Smooth muscle cell (in vitro differentiated cells): Measurements from ENCODE around the gene TRPM7. TPM values are rescaled to one million over a fixed set of nuclear protein-coding genes. Genes with fewer than 3 reads are reported as not detected.

Experiments
- DNase-seq: peaks from one replicate; lab custom pipeline; 2025; ENCODE audit not compliant: unreplicated experiment; lab: John Stamatoyannopoulos, UW
- H2AFZ ChIP-seq: fragments of 200-600 bp; sonication (generic); 2 replicates; pipeline ENCODE4 v1.6.0; 2016; ENCODE audit warnings: antibody characterized with exemption, low read depth, mild to moderate bottlenecking
- H3F3A ChIP-seq: fragments of 200-600 bp; sonication (generic); 2 replicates; pipeline ENCODE4 v1.6.0; 2017; ENCODE audit warnings: antibody characterized with exemption, low read depth
- H3K27ac ChIP-seq: fragments of 200-600 bp; sonication (generic); 2 replicates; pipeline ENCODE4 v1.5.1; 2016; ENCODE audit warnings: low read depth, mild to moderate bottlenecking
- H3K27me3 ChIP-seq: fragments of 200-600 bp; sonication (generic); 2 replicates; pipeline ENCODE4 v1.6.1; 2016; ENCODE audit warnings: low read depth, mild to moderate bottlenecking
- H3K36me3 ChIP-seq: fragments of 200-600 bp; sonication (generic); 2 replicates; pipeline ENCODE4 v1.5.1; 2016; ENCODE audit warnings: low read depth
- H3K4me1 ChIP-seq: fragments of 200-600 bp; sonication (generic); 2 replicates; pipeline ENCODE4 v1.5.1; 2016; ENCODE audit warnings: low read depth
- H3K4me2 ChIP-seq: fragments of 200-600 bp; sonication (generic); 2 replicates; pipeline ENCODE4 v1.6.0; 2016; ENCODE audit warnings: mild to moderate bottlenecking
- H3K4me3 ChIP-seq: fragments of 200-600 bp; sonication (generic); 2 replicates; pipeline ENCODE4 v1.5.1; 2016; ENCODE audit warnings: mild to moderate bottlenecking
- H3K79me2 ChIP-seq: fragments of 200-600 bp; sonication (generic); 2 replicates; pipeline ENCODE4 v1.6.0; 2016; ENCODE audit warnings: low read depth, mild to moderate bottlenecking
- H3K9ac ChIP-seq: fragments of 200-600 bp; sonication (generic); 2 replicates; pipeline ENCODE4 v1.6.0; 2016; ENCODE audit warnings: low read depth
- H3K9me3 ChIP-seq: fragments of 200-600 bp; sonication (generic); replicated peaks from 2 replicates; pipeline ENCODE4 v1.5.1; 2016; ENCODE audit warnings: low read depth
- H4K20me1 ChIP-seq: fragments of 200-600 bp; sonication (generic); 2 replicates; pipeline ENCODE4 v1.6.0; 2016; ENCODE audit warnings: low read depth
- CTCF ChIP-seq: fragments of 200-600 bp; sonication (generic); IDR thresholded peaks from 2 replicates; pipeline ENCODE4 v1.5.1; 2017; ENCODE audit warnings: borderline replicate concordance, mild to moderate bottlenecking, antibody characterized with exemption; ENCODE audit not compliant: insufficient read depth, poor library complexity, severe bottlenecking
- WGBS: methylation state at CpG from one replicate; pipeline ENCODE4 v1.1.7; 2016; ENCODE audit warnings: low lambda C conversion rate; 5-methylcytosine and 5-hydroxymethylcytosine counted together
- polyA plus RNA-seq: library from polyadenylated mRNA; unstranded; fragments of >200 nt; fragmentation: Nextera tagmentation; extraction: Ambion mirVana; gene quantifications from 2 replicates; pipeline ENCODE4 v1.2.1, GENCODE V29; 2016
- total RNA-seq: library from RNA; depleted of rRNA; stranded (reverse); fragments of >200 nt; gene quantifications from 2 replicates; pipeline ENCODE4 v1.2.3, GENCODE V29; 2014

Gene TRPM7
- total and polyA plus RNA-seq, 2 experiments from 2014 or later: 5.6 to 28.2 TPM

- Histone ChIP-seq H4K20me1 (no peaks in the 10 kb centered on the region), H3K4me1 (no peaks in the 10 kb centered on the region), H2AFZ (no peak overlapping the region), H3K9ac (no peak overlapping the region), H3K79me2 (no peaks in the 10 kb centered on the region), H3F3A (no peaks in the 10 kb centered on the region), H3K4me2 (no peak overlapping the region), H3K27ac (no peak overlapping the region), H3K27me3 (no peaks in the 10 kb centered on the region), H3K36me3 (peaks cover 11% of the 10 kb centered on the region), H3K4me3 (no peak overlapping the region), H3K9me3 (no peaks in the 10 kb centered on the region)
- DNase-seq: no peak
- no peak for TF ChIP-seq CTCF
- WGBS: 87% methylated on average over 3 of the region's 3 CpGs
These were observed 52.9 kb downstream of the TRPM7 start for GRCh38 chr15:50633653-50634052.

GRCh38 chr15:50628421-50628820 lies 58.2 kb downstream of the TRPM7 start:
- H3K4me1 ChIP-seq: no peaks in the 10 kb centered on the region
- H3K4me3 ChIP-seq: no peak overlapping the region
- 92% methylated on average over 5 of the region's 5 CpGs for whole genome bisulfite sequencing
- H4K20me1 ChIP-seq: no peaks in the 10 kb centered on the region
- H3K79me2 ChIP-seq: no peaks in the 10 kb centered on the region
- no peak for DNase-seq
- no peak for TF ChIP-seq CTCF
- no peaks in the 10 kb centered on the region for H3K27me3 ChIP-seq
- peaks cover 7% of the 10 kb centered on the region for H3K36me3 ChIP-seq
- H2AFZ ChIP-seq: no peak overlapping the region
- no peak overlapping the region for H3K9ac ChIP-seq
- H3K9me3 ChIP-seq: no peaks in the 10 kb centered on the region
- H3K27ac ChIP-seq: no peak overlapping the region
- no peak overlapping the region for H3K4me2 ChIP-seq
- H3F3A ChIP-seq: peaks cover 3% of the 10 kb centered on the region

GRCh38 chr15:50627351-50628055 lies 59.1 kb downstream of the TRPM7 start:
- no peak for DNase-seq
- H3K27ac ChIP-seq: peak overlapping the region; percentile 23

More at GRCh38 chr15:50627351-50628055, 59.1 kb downstream of the TRPM7 start:
- H3K4me3 ChIP-seq: no peak overlapping the region
- H3K4me2 ChIP-seq: peak overlapping the region; percentile 21
- no peaks in the 10 kb centered on the region for H4K20me1 ChIP-seq
- H3K36me3 ChIP-seq: peaks cover 4% of the 10 kb centered on the region
- TF ChIP-seq CTCF: no peak
- no peaks in the 10 kb centered on the region for H3K4me1 ChIP-seq
- H3K79me2 ChIP-seq: no peaks in the 10 kb centered on the region
- WGBS: 64% methylated on average over 4 of the region's 4 CpGs
- no peak overlapping the region for H2AFZ ChIP-seq
- H3K27me3 ChIP-seq: no peaks in the 10 kb centered on the region
- H3K9me3 ChIP-seq: no peaks in the 10 kb centered on the region
- H3F3A ChIP-seq: peaks cover 3% of the 10 kb centered on the region
- no peak overlapping the region for H3K9ac ChIP-seq
